GM12878 (cell line): Measurements from ENCODE around the gene TOP2B. TPM values are rescaled to one million over a fixed set of nuclear protein-coding genes. Genes with fewer than 3 reads are reported as not detected.

Source experiments
- ATAC-seq: fragments of 200-7000 bp; cut with Tn5 transposase; 3 replicates; pipeline ENCODE4 v1.9.1; 2020; ENCODE audit warnings: mild to moderate bottlenecking, moderate library complexity
- BruUV-seq: library from RNA; stranded (reverse); fragments of 400-500 nt; replicated peaks from 2 replicates; lab custom pipeline; 2021; lab: Mats Ljungman, UMichigan
- CTCF ChIA-PET: fragments of 300-600 bp; sonication (Branson Sonifier 250); formaldehyde crosslinking; extraction: SDS; loops from one replicate; lab custom pipeline; 2021; ENCODE audit warnings: inconsistent platforms; lab: Yijun Ruan, JAX
- POLR2A ChIA-PET: fragments of 350-600 bp; formaldehyde crosslinking; extraction: SDS; loops from one replicate; lab custom pipeline; 2021; ENCODE audit warnings: inconsistent platforms; lab: Charles Lee
- RAD21 ChIA-PET: fragments of 300-600 bp; sonication (Branson Sonifier 250); formaldehyde crosslinking; loops from one replicate; lab custom pipeline; 2023; ENCODE audit warnings: antibody characterized with exemption; ENCODE audit not compliant: unreplicated experiment; lab: Charles Lee
- SMC1A ChIA-PET: fragments of 300-600 bp; sonication (Branson Sonifier 250); formaldehyde crosslinking; loops from one replicate; lab custom pipeline; 2023; ENCODE audit not compliant: unreplicated experiment, uncharacterized antibody; lab: Charles Lee
- DNase-seq: peaks from one replicate; pipeline ENCODE4 v3.0.0-alpha.2; 2011; ENCODE audit warnings: low read depth, low spot score
- FAIRE-seq: peaks from 3 replicates; lab custom pipeline; 2011; peaks lifted over from hg19 to GRCh38; lab: Jason Lieb, UNC
- H2AFZ ChIP-seq: 2 replicates; pipeline ENCODE4 v1.6.0; 2011; ENCODE audit warnings: low read depth, low read length, control low read depth; ENCODE audit not compliant: control insufficient read depth
- H3K27ac ChIP-seq: 2 replicates; pipeline ENCODE4 v1.5.1; 2011; ENCODE audit warnings: control low read depth; ENCODE audit not compliant: control insufficient read depth, insufficient read depth
- H3K27me3 ChIP-seq, 2 experiments: replicated peaks in 1 of 2; 2 replicates each; pipeline versions ENCODE4 v1.6.0 to v1.6.1; 2011; ENCODE audit warnings: low read length in 1 of 2; ENCODE audit not compliant: control insufficient read depth in 2 of 2, insufficient read depth in 2 of 2
- H3K36me3 ChIP-seq, 2 experiments: 2 replicates each; pipeline ENCODE4 v1.5.1; 2011; ENCODE audit warnings: low read length in 1 of 2; ENCODE audit not compliant: control insufficient read depth in 2 of 2, insufficient read depth in 2 of 2
- H3K4me1 ChIP-seq: 2 replicates; pipeline ENCODE4 v1.6.1; 2011; ENCODE audit warnings: mild to moderate bottlenecking, low read length, moderate library complexity, mixed read lengths; ENCODE audit not compliant: control insufficient read depth, insufficient read depth
- H3K4me2 ChIP-seq: 2 replicates; pipeline ENCODE4 v1.6.0; 2011; ENCODE audit warnings: control low read depth; ENCODE audit not compliant: control insufficient read depth, insufficient read depth
- H3K4me3 ChIP-seq: fragments of 200-600 bp; sonication (generic); 2 replicates; pipeline ENCODE4 v1.5.1; 2016
- H3K79me2 ChIP-seq: 2 replicates; pipeline ENCODE4 v1.6.0; 2011; ENCODE audit warnings: low read length; ENCODE audit not compliant: control insufficient read depth, insufficient read depth
- H3K9ac ChIP-seq: 2 replicates; pipeline ENCODE4 v1.8.0; 2011; ENCODE audit warnings: low read length, control low read depth, mixed read lengths; ENCODE audit not compliant: control insufficient read depth, insufficient read depth
- H3K9me3 ChIP-seq: replicated peaks from 3 replicates; pipeline ENCODE4 v1.5.1; 2011; ENCODE audit warnings: mild to moderate bottlenecking, low read length; ENCODE audit not compliant: control insufficient read depth, insufficient read depth
- H4K20me1 ChIP-seq: 2 replicates; pipeline ENCODE4 v1.6.0; 2011; ENCODE audit not compliant: control insufficient read depth, insufficient read depth
- ATF2 ChIP-seq: IDR thresholded peaks from 2 replicates; pipeline ENCODE4 v1.6.1; 2012; ENCODE audit warnings: low read length, inconsistent platforms
- CREM ChIP-seq: IDR thresholded peaks from 2 replicates; pipeline ENCODE4 v1.6.1; 2014; ENCODE audit warnings: antibody characterized with exemption, low read depth
- LARP7 ChIP-seq: fragments of 450-650 bp; IDR thresholded peaks from 2 replicates; pipeline ENCODE4 v1.6.1; 2017; ENCODE audit warnings: mild to moderate bottlenecking
- MXI1 ChIP-seq: fragments of 150-350 bp; IDR thresholded peaks from 2 replicates; pipeline ENCODE4 v1.6.1; 2011; ENCODE audit warnings: low read depth, mild to moderate bottlenecking, inconsistent platforms, low read length, improper control_type of control experiment
- NKRF ChIP-seq: fragments of 450-650 bp; conservative IDR thresholded peaks from 2 replicates; pipeline ENCODE4 v1.6.1; 2017; ENCODE audit warnings: mild to moderate bottlenecking, moderate library complexity
- NR2C1 ChIP-seq: fragments of 450-650 bp; IDR thresholded peaks from 2 replicates; pipeline ENCODE4 v1.6.1; 2017; ENCODE audit warnings: antibody characterized with exemption, mild to moderate bottlenecking, moderate library complexity
- NR2C2 ChIP-seq: IDR thresholded peaks from 2 replicates; pipeline ENCODE4 v1.6.1; 2011; ENCODE audit warnings: borderline replicate concordance, low read depth; ENCODE audit not compliant: control insufficient read depth, insufficient read length
- POLR2A ChIP-seq: IDR thresholded peaks from 2 replicates; pipeline ENCODE4 v1.6.1; 2011; ENCODE audit warnings: low read depth, mild to moderate bottlenecking, low read length
- SMARCA5 ChIP-seq: fragments of 450-650 bp; IDR thresholded peaks from 2 replicates; pipeline ENCODE4 v1.6.1; 2017; ENCODE audit warnings: mild to moderate bottlenecking
- TCF12 ChIP-seq: IDR thresholded peaks from 2 replicates; pipeline ENCODE4 v1.6.1; 2011; ENCODE audit warnings: low read depth, mild to moderate bottlenecking, low read length
- ZNF217 ChIP-seq: fragments of 450-650 bp; IDR thresholded peaks from 2 replicates; pipeline ENCODE4 v1.6.1; 2017; ENCODE audit warnings: antibody characterized with exemption, mild to moderate bottlenecking
- ZNF592 ChIP-seq: fragments of 450-650 bp; IDR thresholded peaks from 2 replicates; pipeline ENCODE4 v1.6.1; 2017; ENCODE audit warnings: mild to moderate bottlenecking, moderate library complexity
- WGBS: methylation state at CpG from one replicate; pipeline ENCODE4 v1.1.6; 2016; ENCODE audit warnings: low lambda C conversion rate; ENCODE audit not compliant: insufficient replicate concordance, insufficient coverage; ENCODE audit errors: missing lambda C conversion rate; 5-methylcytosine and 5-hydroxymethylcytosine counted together
- in situ Hi-C: fragments of 300-500 bp; cut with MboI; formaldehyde crosslinking; loops from 9 replicates; pipeline ENCODE4 v1.14.3; 2018; ENCODE audit warnings: mixed read lengths
- intact Hi-C: fragments of 100-400 bp; cut with micrococcal nuclease; formaldehyde crosslinking; loops from one replicate; pipeline ENCODE4 v1.14.2; 2022; ENCODE audit not compliant: unreplicated experiment
- polyA plus RNA-seq, 11 experiments: library from polyadenylated mRNA; depleted of rRNA in 4 of 11; unstranded in 6 of 11; stranded (reverse) in 5 of 11; fragments of >200 nt; fragmentation: Nextera tagmentation in 4 of 11; fragmentation: Illumina TruSeq in 1 of 11; extraction: Ambion mirVana in 4 of 11; extraction: Trizol in 1 of 11; gene quantifications; 1 replicate in 1 of 11; 2 replicates in 10 of 11; pipeline versions ENCODE4 v1.2.1 to v1.2.3, GENCODE V29; 2011 to 2016; ENCODE audit warnings: inconsistent platforms in 2 of 11, missing spikeins in 2 of 11, low read depth in 1 of 11
- total RNA-seq, 4 experiments: library from RNA; depleted of rRNA in 3 of 4; stranded (reverse); fragments of >200 nt in 3 of 4; fragmentation: Illumina TruSeq in 1 of 4; extraction: Trizol in 1 of 4; gene quantifications; 2 replicates each; pipeline versions ENCODE4 v1.2.1 to v1.2.3, GENCODE V29; 2013 to 2021

Gene TOP2B
- total and polyA plus RNA-seq, 10 of the 15 experiments (the other 5 are each of a cell fraction or from before 2014, with no cell fraction given): 28.6 to 134 (median 83.4) TPM

- FAIRE-seq (no peak), DNase-seq (no peak), ATAC-seq (no peak)
- Histone ChIP-seq H3K27me3 (no peaks in the 10 kb centered on the region; a peak in 1 of 4 replicates), H3K4me3 (no peak overlapping the region), H4K20me1 (no peaks in the 10 kb centered on the region; the same call in 1 of the 2 replicates), H3K9me3 (no peaks in the 10 kb centered on the region), H2AFZ (no peak overlapping the region), H3K27ac (no peak overlapping the region), H3K4me2 (no peak overlapping the region), H3K9ac (no peak overlapping the region), H3K36me3 (no peaks in the 10 kb centered on the region), H3K4me1 (no peaks in the 10 kb centered on the region), H3K79me2 (no peaks in the 10 kb centered on the region)
- SMC1A ChIA-PET: no interaction called here
- POLR2A ChIA-PET: no interaction called here
- no TSS peak for BruUV-seq
- intact Hi-C loops: no loop called here
- WGBS: 59% methylated on average over 15 of the region's 15 CpGs
- TF ChIP-seq ZNF592 (no peak), POLR2A (no peak), ZNF217 (no peak), SMARCA5 (no peak), CREM (no peak), NKRF (no peak), TCF12 (no peak), NR2C1 (no peak), NR2C2 (no peak), ATF2 (no peak), LARP7 (no peak), MXI1 (no peak)
- in situ Hi-C loops: no loop called here
- CTCF ChIA-PET: interaction anchor here (1.3 kb wide), 1 partner anchor 15 kb away, joined by 5 read pairs; no protein-coding TSS in a partner anchor
- RAD21 ChIA-PET: no interaction called here
Observed at GRCh38 chr3:25576831-25577454, 87.8 kb downstream of the TOP2B start.
